GM12874 (cell line): ENCODE results near the gene DBH.

Experiments used
- TF ChIP-seq, protein P1 (sequence below): IDR thresholded peaks from 2 replicates; pipeline ENCODE4 v1.5.1; 2011; ENCODE audit warnings: low read depth, mild to moderate bottlenecking, control low read depth, low read length, moderate library complexity; ENCODE audit not compliant: insufficient read depth

DBH gene

DNA sequence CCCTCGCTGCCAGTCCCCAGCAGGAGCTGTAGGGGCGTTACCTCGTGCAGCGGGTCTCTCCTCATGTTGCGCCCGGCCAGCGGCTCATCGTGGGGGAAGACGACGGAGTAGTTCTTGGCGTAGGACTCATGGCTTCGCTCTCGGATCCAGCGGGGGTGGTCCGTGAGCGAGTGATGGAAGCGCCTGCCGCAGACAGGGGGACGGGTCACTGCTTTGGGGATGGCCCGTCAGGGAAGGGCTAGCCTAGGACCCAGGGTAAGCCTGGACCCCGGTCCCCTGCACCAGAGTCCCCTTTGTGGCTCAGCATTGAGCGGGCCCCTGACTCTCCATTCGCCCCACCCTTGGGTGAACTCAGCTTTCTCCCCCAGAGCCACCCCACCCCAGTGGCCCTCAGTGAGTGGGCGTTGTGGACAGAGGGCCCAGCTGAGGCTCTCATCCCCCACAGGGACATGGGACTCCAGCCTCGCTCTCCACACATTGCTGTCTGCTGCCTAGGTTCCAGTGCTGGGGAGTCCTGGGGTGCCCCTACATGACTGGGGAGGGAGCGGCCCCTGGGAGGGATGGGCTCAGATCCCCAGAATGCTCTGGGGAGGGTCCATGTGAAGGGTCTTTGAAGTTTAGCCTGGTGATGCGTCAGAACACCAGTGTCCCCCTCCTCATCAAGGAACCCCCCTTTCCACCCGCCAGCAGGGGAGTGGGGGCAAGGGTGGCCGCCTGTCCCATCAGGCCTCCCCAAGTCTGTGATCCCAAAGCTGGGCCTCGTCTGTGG is 72.3 kb downstream of the DBH start:
- TF ChIP-seq, protein P1, sequence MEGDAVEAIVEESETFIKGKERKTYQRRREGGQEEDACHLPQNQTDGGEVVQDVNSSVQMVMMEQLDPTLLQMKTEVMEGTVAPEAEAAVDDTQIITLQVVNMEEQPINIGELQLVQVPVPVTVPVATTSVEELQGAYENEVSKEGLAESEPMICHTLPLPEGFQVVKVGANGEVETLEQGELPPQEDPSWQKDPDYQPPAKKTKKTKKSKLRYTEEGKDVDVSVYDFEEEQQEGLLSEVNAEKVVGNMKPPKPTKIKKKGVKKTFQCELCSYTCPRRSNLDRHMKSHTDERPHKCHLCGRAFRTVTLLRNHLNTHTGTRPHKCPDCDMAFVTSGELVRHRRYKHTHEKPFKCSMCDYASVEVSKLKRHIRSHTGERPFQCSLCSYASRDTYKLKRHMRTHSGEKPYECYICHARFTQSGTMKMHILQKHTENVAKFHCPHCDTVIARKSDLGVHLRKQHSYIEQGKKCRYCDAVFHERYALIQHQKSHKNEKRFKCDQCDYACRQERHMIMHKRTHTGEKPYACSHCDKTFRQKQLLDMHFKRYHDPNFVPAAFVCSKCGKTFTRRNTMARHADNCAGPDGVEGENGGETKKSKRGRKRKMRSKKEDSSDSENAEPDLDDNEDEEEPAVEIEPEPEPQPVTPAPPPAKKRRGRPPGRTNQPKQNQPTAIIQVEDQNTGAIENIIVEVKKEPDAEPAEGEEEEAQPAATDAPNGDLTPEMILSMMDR: no peak
